HG02885 (cell line): Measurements from ENCODE around the gene IFI16.

Experiments
- ATAC-seq: cut with Tn5 transposase; IDR thresholded peaks from one replicate; pipeline ENCODE4 v1.9.1; 2021; ENCODE audit warnings: mild to moderate bottlenecking; ENCODE audit not compliant: unreplicated experiment, poor library complexity

Gene IFI16

GRCh38 chr1:159009704-159010361 lies at the start of gene IFI16:
IFI16 (plus strand) TSS chr1:159009907; CDS start chr1:159014681, 4,774 bp downstream.
- ATAC-seq, result peak; percentile 61

DNA sequence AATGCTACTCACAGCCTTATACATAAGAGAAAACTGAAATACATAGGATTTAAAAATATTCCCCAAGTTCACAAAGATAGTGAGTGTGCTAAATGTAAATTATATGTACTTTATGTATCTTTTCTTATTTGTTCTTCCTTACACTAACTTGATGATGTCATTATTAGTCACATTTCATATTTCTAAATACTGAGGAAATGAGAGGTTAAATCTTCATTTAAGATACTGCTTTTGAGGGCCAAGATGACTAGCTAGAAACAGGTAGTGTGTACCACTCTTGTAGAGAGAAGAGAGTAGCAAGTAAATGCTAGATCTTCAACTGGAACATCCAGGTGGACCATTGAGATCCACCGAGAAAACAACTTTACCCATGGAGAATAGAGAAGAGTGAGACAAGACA lies 48.5 kb upstream of the IFI16 start:
- no peak for ATAC-seq

GRCh38 chr1:158962983-158963382 lies 46.7 kb upstream of the IFI16 start:
- no peak for ATAC-seq

- ATAC-seq, result no peak
Observed at GRCh38 chr1:158969166-158969565, 40.5 kb upstream of the IFI16 start.

DNA sequence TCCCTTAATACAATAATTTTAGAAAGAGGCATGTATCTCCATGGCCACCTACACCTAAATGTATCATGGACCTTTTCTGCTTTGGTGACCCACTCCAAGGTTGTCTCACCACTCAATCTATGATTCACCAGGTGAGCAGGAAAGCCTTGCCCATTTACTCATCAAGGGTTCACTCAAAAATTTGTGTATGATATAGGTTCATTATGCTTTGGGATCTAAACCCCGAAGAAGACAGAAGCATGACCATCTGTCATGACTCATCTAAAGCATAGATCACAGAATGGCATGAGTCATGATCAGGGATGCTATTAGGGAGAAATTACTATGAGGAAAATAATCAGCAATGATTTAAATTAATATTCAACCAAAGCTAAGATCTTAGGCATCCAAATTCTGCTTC lies 39.9 kb upstream of the IFI16 start:
- ATAC-seq, result no peak

GRCh38 chr1:158972841-158973240 lies 36.9 kb upstream of the IFI16 start:
- ATAC-seq, result no peak

DNA sequence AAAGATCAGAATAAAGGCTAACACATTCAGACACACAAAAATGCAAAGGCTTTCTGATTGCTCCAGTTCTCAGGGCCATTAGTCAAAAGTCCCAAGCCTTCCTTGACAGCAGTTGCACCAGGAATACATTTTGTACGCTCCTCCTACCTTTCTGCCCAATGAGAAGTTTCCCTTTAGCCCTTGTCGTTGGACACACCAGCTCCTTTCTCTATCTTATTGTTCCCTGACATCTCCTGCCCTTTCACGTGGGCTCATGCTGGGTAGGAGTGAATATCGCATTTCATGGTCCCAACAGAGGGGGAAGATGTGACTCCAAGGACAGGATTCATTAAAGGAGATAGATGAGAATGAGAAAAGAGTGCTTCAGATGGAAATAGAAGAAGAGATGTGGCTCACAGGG lies 33.5 kb upstream of the IFI16 start:
- no peak for ATAC-seq

DNA sequence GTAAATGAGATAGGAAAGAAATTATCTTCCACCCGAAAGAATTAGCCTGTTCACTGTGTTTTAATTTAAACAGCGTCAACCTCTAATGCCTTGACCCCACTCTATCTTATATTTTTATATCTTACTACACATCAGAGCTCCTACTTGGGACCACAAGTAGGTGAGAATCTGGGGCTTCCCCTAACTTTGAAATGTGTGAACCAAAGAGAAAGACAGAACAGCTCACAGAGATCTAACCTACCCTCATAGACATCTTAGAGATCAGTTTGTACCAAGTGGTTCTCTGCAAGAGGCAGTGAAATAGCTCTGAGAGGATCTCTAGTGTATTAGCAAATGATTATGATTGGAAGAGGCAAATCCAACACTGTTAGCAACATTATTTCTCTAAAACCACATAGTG lies 31.0 kb upstream of the IFI16 start:
- no peak for ATAC-seq

- ATAC-seq, result no peak
Observed at GRCh38 chr1:158979229-158979628, 30.5 kb upstream of the IFI16 start.

GRCh38 chr1:158983235-158983634 lies 26.5 kb upstream of the IFI16 start:
- no peak for ATAC-seq

GRCh38 chr1:158984386-158984785 lies 25.3 kb upstream of the IFI16 start:
- no peak for ATAC-seq

- no peak for ATAC-seq
Observed at GRCh38 chr1:158989424-158989823, 20.3 kb upstream of the IFI16 start.

GRCh38 chr1:158992787-158993312 lies 16.9 kb upstream of the IFI16 start:
- ATAC-seq, result no peak

- no peak for ATAC-seq
Observed at GRCh38 chr1:158996998-158997397, 12.7 kb upstream of the IFI16 start.

- ATAC-seq, result peak; percentile 17
Observed at GRCh38 chr1:158998037-158998780, 11.5 kb upstream of the IFI16 start.

DNA sequence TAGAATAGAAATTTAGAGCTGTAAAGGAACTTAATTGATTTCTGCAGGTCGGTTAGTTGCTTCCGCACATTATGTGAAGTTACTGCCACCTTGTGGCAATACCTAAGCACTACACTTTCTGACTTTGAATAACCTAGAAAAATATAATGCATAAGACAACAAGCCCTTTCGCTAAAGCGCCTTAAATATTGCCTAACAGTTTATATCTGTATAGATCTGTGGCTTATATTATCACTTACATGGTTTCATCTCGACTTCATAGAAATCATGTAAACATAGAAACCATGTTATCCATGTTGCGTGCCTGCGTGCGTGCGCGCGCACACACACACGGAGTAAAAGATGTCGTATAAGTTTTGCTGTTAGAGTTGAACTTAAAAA lies 10.9 kb upstream of the IFI16 start:
- peak; percentile 52 for ATAC-seq

- ATAC-seq, result no peak
Observed at GRCh38 chr1:158999316-159000069, 10.2 kb upstream of the IFI16 start.

- ATAC-seq, result no peak
Observed at GRCh38 chr1:159000070-159000409, 9.7 kb upstream of the IFI16 start.

DNA sequence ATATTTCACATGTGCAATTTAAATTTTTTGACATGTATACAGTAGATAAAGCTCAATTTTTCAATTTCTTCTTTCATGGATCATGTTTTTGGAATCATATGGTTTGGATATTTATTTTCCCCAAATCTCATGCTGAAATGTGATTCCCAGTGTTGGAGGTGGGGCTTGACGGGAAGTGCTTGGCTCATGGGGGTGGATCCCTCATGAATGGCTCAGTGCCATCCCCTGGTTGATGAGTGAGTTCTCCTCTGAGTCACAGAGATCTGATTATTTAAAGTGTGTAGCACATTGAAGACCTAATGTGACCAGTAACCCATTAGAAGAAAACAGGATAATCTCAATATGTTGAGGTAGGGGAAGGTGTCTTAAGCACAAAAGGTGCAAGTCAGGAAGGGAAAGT lies 9.1 kb upstream of the IFI16 start:
- no peak for ATAC-seq

- no peak for ATAC-seq
Observed at GRCh38 chr1:159005161-159005560, 4.5 kb upstream of the IFI16 start.

- ATAC-seq, result no peak
Observed at GRCh38 chr1:159005676-159006075, 4.0 kb upstream of the IFI16 start.
